Hematopoietic multipotent progenitor cell (in vitro differentiated cells): ENCODE data around the gene FAM83D. TPM values are rescaled to one million over a fixed set of nuclear protein-coding genes. Genes with fewer than 3 reads are reported as not detected.

Source experiments
- DNase-seq, 3 donors: peaks; one replicate each; pipeline ENCODE4 v3.0.0-alpha.2; 2011 to 2015; ENCODE audit warnings: low read depth in 2 of 3, low spot score in 2 of 3
- total RNA-seq: library from RNA; depleted of rRNA; stranded (reverse); fragments of >200 nt; gene quantifications from one replicate; pipeline ENCODE4 v1.2.3, GENCODE V29; 2012

The FAM83D gene
- total RNA-seq, result 9.4 TPM

GRCh38 chr20:38926142-38926933 is at the start of gene FAM83D:
TSS of gene FAM83D (plus strand) at chr20:38926417. CDS start at chr20:38926443, 26 bp downstream.
- DNase-seq, result peak; percentile 83 to 98 (median 97)

- no peak for DNase-seq
Measured at GRCh38 chr20:38877483-38877882, 48.7 kb upstream of the FAM83D start.

GRCh38 chr20:38878866-38879265 is 47.4 kb upstream of the FAM83D start:
- DNase-seq, result peak in 1 of 3 donors; percentile 38

GRCh38 chr20:38880952-38881735 is 45.1 kb upstream of the FAM83D start:
- no peak for DNase-seq

- DNase-seq, result no peak
Measured at GRCh38 chr20:38881806-38882440, 44.3 kb upstream of the FAM83D start.

GRCh38 chr20:38882600-38882999 is 43.6 kb upstream of the FAM83D start:
- DNase-seq, result no peak

GRCh38 chr20:38883081-38883980 is 42.9 kb upstream of the FAM83D start:
- no peak for DNase-seq

- no peak for DNase-seq
Measured at GRCh38 chr20:38883981-38884733, 42.1 kb upstream of the FAM83D start.

GRCh38 chr20:38885357-38885756 is 40.9 kb upstream of the FAM83D start:
- no peak for DNase-seq

GRCh38 chr20:38888059-38888831 is 38.0 kb upstream of the FAM83D start:
- DNase-seq, result no peak

- DNase-seq, result no peak
Measured at GRCh38 chr20:38889050-38889449, 37.2 kb upstream of the FAM83D start.

GRCh38 chr20:38889792-38890496 is 36.3 kb upstream of the FAM83D start:
- DNase-seq, result no peak

GRCh38 chr20:38890497-38890818 is 35.8 kb upstream of the FAM83D start:
- no peak for DNase-seq

GRCh38 chr20:38892091-38892981 is 33.9 kb upstream of the FAM83D start:
- DNase-seq, result no peak

GRCh38 chr20:38893056-38893564 is 33.1 kb upstream of the FAM83D start:
- DNase-seq, result no peak

- DNase-seq, result peak; percentile 52 to 71 (median 69)
Measured at GRCh38 chr20:38893565-38894090, 32.6 kb upstream of the FAM83D start.
